GM12878 (cell line): Measurements from ENCODE around the gene ABCG2. TPM values are rescaled to one million over a fixed set of nuclear protein-coding genes. Genes with fewer than 3 reads are reported as not detected.

ENCODE experiments used
- ATAC-seq: fragments of 200-7000 bp; cut with Tn5 transposase; 3 replicates; pipeline ENCODE4 v1.9.1; 2020; ENCODE audit warnings: mild to moderate bottlenecking, moderate library complexity
- BruUV-seq: library from RNA; stranded (reverse); fragments of 400-500 nt; replicated peaks from 2 replicates; lab custom pipeline; 2021; lab: Mats Ljungman, UMichigan
- CTCF ChIA-PET: fragments of 300-600 bp; sonication (Branson Sonifier 250); formaldehyde crosslinking; extraction: SDS; loops from one replicate; lab custom pipeline; 2021; ENCODE audit warnings: inconsistent platforms; lab: Yijun Ruan, JAX
- POLR2A ChIA-PET: fragments of 350-600 bp; formaldehyde crosslinking; extraction: SDS; loops from one replicate; lab custom pipeline; 2021; ENCODE audit warnings: inconsistent platforms; lab: Charles Lee
- RAD21 ChIA-PET: fragments of 300-600 bp; sonication (Branson Sonifier 250); formaldehyde crosslinking; loops from one replicate; lab custom pipeline; 2023; ENCODE audit warnings: antibody characterized with exemption; ENCODE audit not compliant: unreplicated experiment; lab: Charles Lee
- SMC1A ChIA-PET: fragments of 300-600 bp; sonication (Branson Sonifier 250); formaldehyde crosslinking; loops from one replicate; lab custom pipeline; 2023; ENCODE audit not compliant: unreplicated experiment, uncharacterized antibody; lab: Charles Lee
- DNase-seq: peaks from one replicate; pipeline ENCODE4 v3.0.0-alpha.2; 2011; ENCODE audit warnings: low read depth, low spot score
- FAIRE-seq: peaks from 3 replicates; lab custom pipeline; 2011; peaks lifted over from hg19 to GRCh38; lab: Jason Lieb, UNC
- H2AFZ ChIP-seq: 2 replicates; pipeline ENCODE4 v1.6.0; 2011; ENCODE audit warnings: low read depth, low read length, control low read depth; ENCODE audit not compliant: control insufficient read depth
- H3K27ac ChIP-seq: 2 replicates; pipeline ENCODE4 v1.5.1; 2011; ENCODE audit warnings: control low read depth; ENCODE audit not compliant: control insufficient read depth, insufficient read depth
- H3K27me3 ChIP-seq, 2 experiments: replicated peaks in 1 of 2; 2 replicates each; pipeline versions ENCODE4 v1.6.0 to v1.6.1; 2011; ENCODE audit warnings: low read length in 1 of 2; ENCODE audit not compliant: control insufficient read depth in 2 of 2, insufficient read depth in 2 of 2
- H3K36me3 ChIP-seq, 2 experiments: 2 replicates each; pipeline ENCODE4 v1.5.1; 2011; ENCODE audit warnings: low read length in 1 of 2; ENCODE audit not compliant: control insufficient read depth in 2 of 2, insufficient read depth in 2 of 2
- H3K4me1 ChIP-seq: 2 replicates; pipeline ENCODE4 v1.6.1; 2011; ENCODE audit warnings: mild to moderate bottlenecking, low read length, moderate library complexity, mixed read lengths; ENCODE audit not compliant: control insufficient read depth, insufficient read depth
- H3K4me2 ChIP-seq: 2 replicates; pipeline ENCODE4 v1.6.0; 2011; ENCODE audit warnings: control low read depth; ENCODE audit not compliant: control insufficient read depth, insufficient read depth
- H3K4me3 ChIP-seq: fragments of 200-600 bp; sonication (generic); 2 replicates; pipeline ENCODE4 v1.5.1; 2016
- H3K79me2 ChIP-seq: 2 replicates; pipeline ENCODE4 v1.6.0; 2011; ENCODE audit warnings: low read length; ENCODE audit not compliant: control insufficient read depth, insufficient read depth
- H3K9ac ChIP-seq: 2 replicates; pipeline ENCODE4 v1.8.0; 2011; ENCODE audit warnings: low read length, control low read depth, mixed read lengths; ENCODE audit not compliant: control insufficient read depth, insufficient read depth
- H3K9me3 ChIP-seq: replicated peaks from 3 replicates; pipeline ENCODE4 v1.5.1; 2011; ENCODE audit warnings: mild to moderate bottlenecking, low read length; ENCODE audit not compliant: control insufficient read depth, insufficient read depth
- H4K20me1 ChIP-seq: 2 replicates; pipeline ENCODE4 v1.6.0; 2011; ENCODE audit not compliant: control insufficient read depth, insufficient read depth
- BMI1 ChIP-seq: fragments of 450-650 bp; IDR thresholded peaks from 2 replicates; pipeline ENCODE4 v1.6.1; 2016; ENCODE audit warnings: mild to moderate bottlenecking, moderate library complexity, borderline replicate concordance
- CREM ChIP-seq: IDR thresholded peaks from 2 replicates; pipeline ENCODE4 v1.6.1; 2014; ENCODE audit warnings: antibody characterized with exemption, low read depth
- NBN ChIP-seq: fragments of 450-650 bp; IDR thresholded peaks from 2 replicates; pipeline ENCODE4 v1.6.1; 2016
- POLR2AphosphoS5 ChIP-seq: IDR thresholded peaks from 2 replicates; pipeline ENCODE4 v1.6.1; 2011; ENCODE audit warnings: mild to moderate bottlenecking, low read length, inconsistent platforms
- RFX5 ChIP-seq: IDR thresholded peaks from 2 replicates; pipeline ENCODE4 v1.6.1; 2011; ENCODE audit warnings: low read depth, low read length, improper control_type of control experiment
- SIN3A ChIP-seq: IDR thresholded peaks from 2 replicates; pipeline ENCODE4 v1.6.1; 2012; ENCODE audit warnings: low read depth, low read length, improper control_type of control experiment
- WGBS: methylation state at CpG from one replicate; pipeline ENCODE4 v1.1.6; 2016; ENCODE audit warnings: low lambda C conversion rate; ENCODE audit not compliant: insufficient replicate concordance, insufficient coverage; ENCODE audit errors: missing lambda C conversion rate; 5-methylcytosine and 5-hydroxymethylcytosine counted together
- in situ Hi-C: fragments of 300-500 bp; cut with MboI; formaldehyde crosslinking; loops from 9 replicates; pipeline ENCODE4 v1.14.3; 2018; ENCODE audit warnings: mixed read lengths
- intact Hi-C: fragments of 100-400 bp; cut with micrococcal nuclease; formaldehyde crosslinking; loops from one replicate; pipeline ENCODE4 v1.14.2; 2022; ENCODE audit not compliant: unreplicated experiment
- polyA plus RNA-seq, 11 experiments: library from polyadenylated mRNA; depleted of rRNA in 4 of 11; unstranded in 6 of 11; stranded (reverse) in 5 of 11; fragments of >200 nt; fragmentation: Nextera tagmentation in 4 of 11; fragmentation: Illumina TruSeq in 1 of 11; extraction: Ambion mirVana in 4 of 11; extraction: Trizol in 1 of 11; gene quantifications; 1 replicate in 1 of 11; 2 replicates in 10 of 11; pipeline versions ENCODE4 v1.2.1 to v1.2.3, GENCODE V29; 2011 to 2016; ENCODE audit warnings: inconsistent platforms in 2 of 11, missing spikeins in 2 of 11, low read depth in 1 of 11
- total RNA-seq, 4 experiments: library from RNA; depleted of rRNA in 3 of 4; stranded (reverse); fragments of >200 nt in 3 of 4; fragmentation: Illumina TruSeq in 1 of 4; extraction: Trizol in 1 of 4; gene quantifications; 2 replicates each; pipeline versions ENCODE4 v1.2.1 to v1.2.3, GENCODE V29; 2013 to 2021
- TF ChIP-seq, protein P1 (sequence below): IDR thresholded peaks from 2 replicates; pipeline ENCODE4 v1.6.1; 2012; ENCODE audit warnings: low read depth, low read length, improper control_type of control experiment
- TF ChIP-seq, protein P2 (sequence below): fragments of 450-650 bp; IDR thresholded peaks from 2 replicates; pipeline ENCODE4 v1.6.1; 2016; ENCODE audit warnings: mild to moderate bottlenecking
- TF ChIP-seq, protein P3 (sequence below): fragments of 450-650 bp; IDR thresholded peaks from 2 replicates; pipeline ENCODE4 v1.6.1; 2016; ENCODE audit warnings: mild to moderate bottlenecking, moderate library complexity, borderline replicate concordance
- TF ChIP-seq, protein P4 (sequence below): fragments of 450-650 bp; formaldehyde crosslinking; IDR thresholded peaks from 2 replicates; pipeline ENCODE4 v1.5.0; 2022; ENCODE audit warnings: mild to moderate bottlenecking, missing genetic modification characterization

Gene ABCG2
- total and polyA plus RNA-seq, 10 of the 15 experiments (the other 5 are each of a cell fraction or from before 2014, with no cell fraction given), result 0.03 to 0.06 (median 0.04) TPM; not detected in 7

DNA sequence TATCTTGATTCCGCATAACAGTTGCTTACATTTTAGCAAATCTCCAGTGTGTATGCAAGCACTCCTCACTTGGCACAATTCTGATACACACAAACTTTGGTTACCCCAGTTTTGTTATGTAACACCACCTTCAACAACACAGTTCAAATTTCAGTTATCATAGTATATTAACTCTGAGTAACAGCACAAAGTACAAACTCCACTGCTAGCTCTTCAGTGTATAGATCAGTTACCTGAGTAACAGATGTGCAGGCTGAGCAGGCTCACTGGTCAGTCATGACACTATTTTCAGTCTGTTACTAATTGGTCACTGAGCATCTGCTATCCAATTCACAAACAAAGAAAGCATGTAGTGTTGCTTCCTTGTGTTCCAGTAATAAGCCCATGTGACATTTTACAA is 95.6 kb downstream of the ABCG2 start:
- H3K36me3 ChIP-seq, result peaks cover 0 to 10% of the 10 kb centered on the region in 2 experiments; a peak in 1 of 4 replicates
- ATAC-seq, result no peak
- BruUV-seq, result no TSS peak
- ChIA-PET RAD21 (no interaction called here), CTCF (no interaction called here), POLR2A (no interaction called here), SMC1A (interaction anchor here (0.7 kb wide), 1 partner anchor 586 kb away, joined by 4 read pairs; no protein-coding TSS in a partner anchor)
- no peak for DNase-seq
- H3K9ac ChIP-seq, result no peak overlapping the region
- H2AFZ ChIP-seq, result no peak overlapping the region
- TF ChIP-seq, protein P1, sequence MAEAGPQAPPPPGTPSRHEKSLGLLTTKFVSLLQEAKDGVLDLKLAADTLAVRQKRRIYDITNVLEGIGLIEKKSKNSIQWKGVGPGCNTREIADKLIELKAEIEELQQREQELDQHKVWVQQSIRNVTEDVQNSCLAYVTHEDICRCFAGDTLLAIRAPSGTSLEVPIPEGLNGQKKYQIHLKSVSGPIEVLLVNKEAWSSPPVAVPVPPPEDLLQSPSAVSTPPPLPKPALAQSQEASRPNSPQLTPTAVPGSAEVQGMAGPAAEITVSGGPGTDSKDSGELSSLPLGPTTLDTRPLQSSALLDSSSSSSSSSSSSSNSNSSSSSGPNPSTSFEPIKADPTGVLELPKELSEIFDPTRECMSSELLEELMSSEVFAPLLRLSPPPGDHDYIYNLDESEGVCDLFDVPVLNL, result no peak
- TF ChIP-seq, protein P2, sequence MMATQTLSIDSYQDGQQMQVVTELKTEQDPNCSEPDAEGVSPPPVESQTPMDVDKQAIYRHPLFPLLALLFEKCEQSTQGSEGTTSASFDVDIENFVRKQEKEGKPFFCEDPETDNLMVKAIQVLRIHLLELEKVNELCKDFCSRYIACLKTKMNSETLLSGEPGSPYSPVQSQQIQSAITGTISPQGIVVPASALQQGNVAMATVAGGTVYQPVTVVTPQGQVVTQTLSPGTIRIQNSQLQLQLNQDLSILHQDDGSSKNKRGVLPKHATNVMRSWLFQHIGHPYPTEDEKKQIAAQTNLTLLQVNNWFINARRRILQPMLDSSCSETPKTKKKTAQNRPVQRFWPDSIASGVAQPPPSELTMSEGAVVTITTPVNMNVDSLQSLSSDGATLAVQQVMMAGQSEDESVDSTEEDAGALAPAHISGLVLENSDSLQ, result no peak
- TF ChIP-seq RFX5 (no peak), BMI1 (no peak), NBN (no peak), POLR2AphosphoS5 (no peak), SIN3A (no peak), CREM (no peak)
- TF ChIP-seq, protein P3, sequence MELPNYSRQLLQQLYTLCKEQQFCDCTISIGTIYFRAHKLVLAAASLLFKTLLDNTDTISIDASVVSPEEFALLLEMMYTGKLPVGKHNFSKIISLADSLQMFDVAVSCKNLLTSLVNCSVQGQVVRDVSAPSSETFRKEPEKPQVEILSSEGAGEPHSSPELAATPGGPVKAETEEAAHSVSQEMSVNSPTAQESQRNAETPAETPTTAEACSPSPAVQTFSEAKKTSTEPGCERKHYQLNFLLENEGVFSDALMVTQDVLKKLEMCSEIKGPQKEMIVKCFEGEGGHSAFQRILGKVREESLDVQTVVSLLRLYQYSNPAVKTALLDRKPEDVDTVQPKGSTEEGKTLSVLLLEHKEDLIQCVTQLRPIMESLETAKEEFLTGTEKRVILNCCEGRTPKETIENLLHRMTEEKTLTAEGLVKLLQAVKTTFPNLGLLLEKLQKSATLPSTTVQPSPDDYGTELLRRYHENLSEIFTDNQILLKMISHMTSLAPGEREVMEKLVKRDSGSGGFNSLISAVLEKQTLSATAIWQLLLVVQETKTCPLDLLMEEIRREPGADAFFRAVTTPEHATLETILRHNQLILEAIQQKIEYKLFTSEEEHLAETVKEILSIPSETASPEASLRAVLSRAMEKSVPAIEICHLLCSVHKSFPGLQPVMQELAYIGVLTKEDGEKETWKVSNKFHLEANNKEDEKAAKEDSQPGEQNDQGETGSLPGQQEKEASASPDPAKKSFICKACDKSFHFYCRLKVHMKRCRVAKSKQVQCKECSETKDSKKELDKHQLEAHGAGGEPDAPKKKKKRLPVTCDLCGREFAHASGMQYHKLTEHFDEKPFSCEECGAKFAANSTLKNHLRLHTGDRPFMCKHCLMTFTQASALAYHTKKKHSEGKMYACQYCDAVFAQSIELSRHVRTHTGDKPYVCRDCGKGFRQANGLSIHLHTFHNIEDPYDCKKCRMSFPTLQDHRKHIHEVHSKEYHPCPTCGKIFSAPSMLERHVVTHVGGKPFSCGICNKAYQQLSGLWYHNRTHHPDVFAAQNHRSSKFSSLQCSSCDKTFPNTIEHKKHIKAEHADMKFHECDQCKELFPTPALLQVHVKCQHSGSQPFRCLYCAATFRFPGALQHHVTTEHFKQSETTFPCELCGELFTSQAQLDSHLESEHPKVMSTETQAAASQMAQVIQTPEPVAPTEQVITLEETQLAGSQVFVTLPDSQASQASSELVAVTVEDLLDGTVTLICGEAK, result no peak
- TF ChIP-seq, protein P4, sequence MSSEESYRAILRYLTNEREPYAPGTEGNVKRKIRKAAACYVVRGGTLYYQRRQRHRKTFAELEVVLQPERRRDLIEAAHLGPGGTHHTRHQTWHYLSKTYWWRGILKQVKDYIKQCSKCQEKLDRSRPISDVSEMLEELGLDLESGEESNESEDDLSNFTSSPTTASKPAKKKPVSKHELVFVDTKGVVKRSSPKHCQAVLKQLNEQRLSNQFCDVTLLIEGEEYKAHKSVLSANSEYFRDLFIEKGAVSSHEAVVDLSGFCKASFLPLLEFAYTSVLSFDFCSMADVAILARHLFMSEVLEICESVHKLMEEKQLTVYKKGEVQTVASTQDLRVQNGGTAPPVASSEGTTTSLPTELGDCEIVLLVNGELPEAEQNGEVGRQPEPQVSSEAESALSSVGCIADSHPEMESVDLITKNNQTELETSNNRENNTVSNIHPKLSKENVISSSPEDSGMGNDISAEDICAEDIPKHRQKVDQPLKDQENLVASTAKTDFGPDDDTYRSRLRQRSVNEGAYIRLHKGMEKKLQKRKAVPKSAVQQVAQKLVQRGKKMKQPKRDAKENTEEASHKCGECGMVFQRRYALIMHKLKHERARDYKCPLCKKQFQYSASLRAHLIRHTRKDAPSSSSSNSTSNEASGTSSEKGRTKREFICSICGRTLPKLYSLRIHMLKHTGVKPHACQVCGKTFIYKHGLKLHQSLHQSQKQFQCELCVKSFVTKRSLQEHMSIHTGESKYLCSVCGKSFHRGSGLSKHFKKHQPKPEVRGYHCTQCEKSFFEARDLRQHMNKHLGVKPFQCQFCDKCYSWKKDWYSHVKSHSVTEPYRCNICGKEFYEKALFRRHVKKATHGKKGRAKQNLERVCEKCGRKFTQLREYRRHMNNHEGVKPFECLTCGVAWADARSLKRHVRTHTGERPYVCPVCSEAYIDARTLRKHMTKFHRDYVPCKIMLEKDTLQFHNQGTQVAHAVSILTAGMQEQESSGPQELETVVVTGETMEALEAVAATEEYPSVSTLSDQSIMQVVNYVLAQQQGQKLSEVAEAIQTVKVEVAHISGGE (CRISPR knock-in tag), result no peak
- no peaks in the 10 kb centered on the region for H3K27me3 ChIP-seq
- no peaks in the 10 kb centered on the region for H3K79me2 ChIP-seq
- in situ Hi-C loops, result no loop called here
- no peak overlapping the region for H3K27ac ChIP-seq
- FAIRE-seq, result no peak
- H3K4me3 ChIP-seq, result no peak overlapping the region
- H3K4me1 ChIP-seq, result no peaks in the 10 kb centered on the region
- no peak overlapping the region for H3K4me2 ChIP-seq
- intact Hi-C loops, result no loop called here
- no peaks in the 10 kb centered on the region for H4K20me1 ChIP-seq
- 100% methylated on average over 1 of the region's 1 CpG for WGBS
- H3K9me3 ChIP-seq, result no peaks in the 10 kb centered on the region; the same call in 2 of the 3 replicates
